Fibroblast of skin of left biceps (primary cell): ENCODE data around the gene SPEF2.
"Not testable (repeated sequence)": the region's sequence is repeated elsewhere in the genome, so short reads cannot be mapped to it uniquely, and the experiment has no call there.

Experiments used
- DNase-seq, 2 experiments: peaks; one replicate each; pipeline ENCODE4 v3.0.0-alpha.2; 2013; ENCODE audit warnings: low read depth in 2 of 2

The SPEF2 gene

GRCh38 chr5:35853631-35854030 is 236.0 kb downstream of the SPEF2 start:
- DNase-seq = no peak

GRCh38 chr5:35854248-35854647 is 236.6 kb downstream of the SPEF2 start:
- DNase-seq = no peak

- no peak for DNase-seq
Measured at GRCh38 chr5:35855187-35855586, 237.5 kb downstream of the SPEF2 start.

- not testable (repeated sequence) for DNase-seq
Measured at GRCh38 chr5:35856186-35856764, 238.6 kb downstream of the SPEF2 start.

- no peak for DNase-seq
Measured at GRCh38 chr5:35856765-35857351, 239.2 kb downstream of the SPEF2 start, which contains the start of gene IL7R. Gene IL7R, plus strand, starts transcription at chr5:35856891. Its CDS starts 87 bp downstream, at chr5:35856978.

- DNase-seq = peak; percentile 88 to 89
Measured at GRCh38 chr5:35857606-35858205, 240.0 kb downstream of the SPEF2 start.

- no peak for DNase-seq
Measured at GRCh38 chr5:35859101-35859661, 241.5 kb downstream of the SPEF2 start.

GRCh38 chr5:35860686-35861085 is 243.0 kb downstream of the SPEF2 start:
- DNase-seq = peak; percentile 37 to 45

GRCh38 chr5:35861718-35862117 is 244.1 kb downstream of the SPEF2 start:
- DNase-seq = no peak

- no peak for DNase-seq
Measured at GRCh38 chr5:35862126-35862525, 244.5 kb downstream of the SPEF2 start.

GRCh38 chr5:35863159-35863558 is 245.5 kb downstream of the SPEF2 start:
- no peak for DNase-seq
